ENCODE measurements around the gene KRAS. TPM values are rescaled to one million over a fixed set of nuclear protein-coding genes. Genes with fewer than 3 reads are reported as not detected.
"Not testable (repeated sequence)": the region's sequence is repeated elsewhere in the genome, so short reads cannot be mapped to it uniquely, and the experiment has no call there.

KRAS gene
- total RNA-seq (2014; rRNA removed; shearing (Covaris generic)) (12.0 and 14.2 TPM in 2 replicates), polyA plus RNA-seq (2016; fragmentation: Nextera tagmentation; extraction: Ambion mirVana) (44.6 and 46.5 TPM in 2 replicates)

DNA sequence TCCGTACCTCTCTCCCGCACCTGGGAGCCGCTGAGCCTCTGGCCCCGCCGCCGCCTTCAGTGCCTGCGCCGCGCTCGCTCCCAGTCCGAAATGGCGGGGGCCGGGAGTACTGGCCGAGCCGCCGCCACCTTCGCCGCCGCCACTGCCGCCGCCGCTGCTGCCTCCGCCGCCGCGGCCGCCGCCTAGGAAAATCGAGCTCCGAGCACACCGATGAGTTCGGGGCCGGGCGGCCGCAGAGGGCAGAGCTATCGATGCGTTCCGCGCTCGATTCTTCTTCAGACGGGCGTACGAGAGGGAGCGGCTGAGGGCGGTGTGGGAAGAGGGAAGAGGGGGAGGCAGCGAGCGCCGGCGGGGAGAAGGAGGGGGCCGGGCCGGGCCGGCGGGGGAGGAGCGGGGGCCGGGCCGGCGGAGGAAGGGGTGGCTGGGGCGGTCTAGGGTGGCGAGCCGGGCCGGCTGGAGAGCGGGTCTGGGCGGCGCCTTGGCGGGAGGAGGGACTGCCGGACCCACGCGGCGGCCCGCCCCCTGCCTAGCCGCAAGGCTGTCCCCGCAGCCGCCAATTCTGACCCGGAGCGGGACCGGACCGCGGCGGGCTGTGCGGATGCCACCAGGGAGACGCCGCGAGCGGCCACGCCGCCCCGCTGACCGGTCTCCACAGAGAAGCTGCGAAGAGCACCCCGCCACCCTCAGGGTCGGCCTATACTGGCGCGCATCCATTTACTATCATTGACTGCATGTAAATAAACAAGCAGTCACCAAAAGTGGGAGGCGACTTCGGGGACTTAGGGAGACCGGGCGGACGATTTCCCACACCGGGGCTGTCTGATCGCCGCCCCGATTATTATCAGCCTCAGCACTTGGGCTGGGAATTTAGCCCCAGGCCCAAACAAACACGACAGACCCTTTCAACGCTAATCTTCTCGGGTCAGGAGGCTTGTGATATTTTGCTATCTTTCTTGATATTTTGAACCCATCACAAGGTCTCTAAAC, at the start of gene KRAS:
Gene KRAS (minus strand): TSS at position 186 of the 987 bp plus-strand sequence.
- Histone ChIP-seq H3K27me3 (replicated peaks; ENCODE audit: insufficient read depth) (no peaks in the 10 kb centered on the region), H3F3A (ENCODE audit: insufficient read depth) (peaks cover 9% of the 10 kb centered on the region; the same call in 1 of the 2 replicates), H3K9me3 (ENCODE audit: low read depth) (no peaks in the 10 kb centered on the region), H3K9ac (peak within 1 kb of the TSS; percentile 86), H3K4me2 (ENCODE audit: unreplicated experiment) (peak within 1 kb of the TSS; percentile 82), H3K4me3 (peak within 1 kb of the TSS; percentile 83), H3K36me3 (ENCODE audit: low read depth) (no peaks in the 10 kb centered on the region), H3K27ac (peak within 1 kb of the TSS; percentile 60), H3K79me2 (ENCODE audit: insufficient read depth) (peaks cover 42% of the 10 kb centered on the region), H3K9me2 (ENCODE audit: insufficient read depth) (no peaks in the 10 kb centered on the region), H2AFZ (peak within 1 kb of the TSS; percentile 83), H3K4me1 (ENCODE audit: insufficient read depth) (0 out of 2 replicates have a peak, but pooled peaks cover 6% of the 10 kb centered on the region), H4K20me1 (ENCODE audit: insufficient read depth) (no peaks in the 10 kb centered on the region)
- 1% methylated on average over 73 to 77 of the region's 105 CpGs for WGBS, 2 experiments (ENCODE audit: low coverage in 1 of 2, low lambda C conversion rate in 2 of 2, missing lambda C conversion rate in 2 of 2)
- DNase-seq: peak; percentile 99
- no peak for TF ChIP-seq EZH2 (IDR thresholded peaks at IDR 0.05; ENCODE audit: insufficient read depth, poor library complexity, severe bottlenecking)
- TF ChIP-seq EZH2phosphoT487 (IDR thresholded peaks at IDR 0.05; ENCODE audit: insufficient read depth, low read depth): no peak
- in situ Hi-C loops (cut with MboI): no loop called here

DNA sequence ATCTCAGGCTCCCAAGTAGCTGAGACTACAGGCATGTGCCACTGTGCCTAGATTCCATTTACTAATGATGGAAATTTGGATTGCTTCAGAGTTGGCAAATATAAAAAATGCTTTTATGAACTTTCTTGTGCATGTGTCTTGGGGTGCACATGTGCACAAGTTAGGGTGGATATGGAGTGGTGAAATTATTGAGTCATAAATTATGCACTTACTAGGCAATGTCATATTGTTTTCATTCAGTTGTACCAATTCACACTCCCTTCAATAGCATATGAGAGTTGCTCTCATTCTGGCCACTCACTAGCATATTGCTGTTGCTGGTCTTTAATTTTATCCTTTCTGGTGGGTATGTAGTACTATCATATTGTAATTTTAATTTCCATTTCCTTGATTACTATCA, 45.7 kb upstream of the KRAS start:
- in situ Hi-C loops (cut with MboI): no loop called here

GRCh38 chr12:25295361-25295760, 44.6 kb upstream of the KRAS start:
- Histone ChIP-seq H2AFZ (peak overlapping the region; percentile 73), H3K9me3 (ENCODE audit: low read depth) (no peaks in the 10 kb centered on the region), H3K79me2 (ENCODE audit: insufficient read depth) (no peaks in the 10 kb centered on the region), H3K9me2 (ENCODE audit: insufficient read depth) (no peaks in the 10 kb centered on the region), H3K4me2 (ENCODE audit: unreplicated experiment) (peak overlapping the region; percentile 27), H4K20me1 (ENCODE audit: insufficient read depth) (no peaks in the 10 kb centered on the region), H3K27ac (no peak overlapping the region), H3F3A (ENCODE audit: insufficient read depth) (no peaks in the 10 kb centered on the region), H3K9ac (no peak overlapping the region), H3K36me3 (ENCODE audit: low read depth) (no peaks in the 10 kb centered on the region), H3K4me1 (ENCODE audit: insufficient read depth) (no peaks in the 10 kb centered on the region; the same call in 1 of the 2 replicates), H3K27me3 (replicated peaks; ENCODE audit: insufficient read depth) (no peaks in the 10 kb centered on the region), H3K4me3 (no peak overlapping the region)
- peak; percentile 52 for DNase-seq
- 51 to 55% methylated on average over 2 of the region's 2 CpGs for WGBS, 2 experiments (ENCODE audit: low coverage in 1 of 2, low lambda C conversion rate in 2 of 2, missing lambda C conversion rate in 2 of 2)
- no peak for TF ChIP-seq EZH2phosphoT487 (IDR thresholded peaks at IDR 0.05; ENCODE audit: insufficient read depth, low read depth)
- TF ChIP-seq EZH2 (IDR thresholded peaks at IDR 0.05; ENCODE audit: insufficient read depth, poor library complexity, severe bottlenecking): no peak
- in situ Hi-C loops (cut with MboI): no loop called here

More for the DNA sequence above, 45.7 kb upstream of the KRAS start:
- Histone ChIP-seq H4K20me1 (ENCODE audit: insufficient read depth) (no peaks in the 10 kb centered on the region), H3K36me3 (ENCODE audit: low read depth) (no peaks in the 10 kb centered on the region), H3K4me3 (no peak overlapping the region), H3K4me2 (ENCODE audit: unreplicated experiment) (no peak overlapping the region), H3K9ac (no peak overlapping the region), H3K9me2 (ENCODE audit: insufficient read depth) (no peaks in the 10 kb centered on the region), H3K4me1 (ENCODE audit: insufficient read depth) (no peaks in the 10 kb centered on the region; the same call in 1 of the 2 replicates), H3K27me3 (replicated peaks; ENCODE audit: insufficient read depth) (no peaks in the 10 kb centered on the region), H3K9me3 (ENCODE audit: low read depth) (no peaks in the 10 kb centered on the region), H2AFZ (no peak overlapping the region), H3F3A (ENCODE audit: insufficient read depth) (no peaks in the 10 kb centered on the region), H3K79me2 (ENCODE audit: insufficient read depth) (no peaks in the 10 kb centered on the region), H3K27ac (no peak overlapping the region)
- TF ChIP-seq EZH2phosphoT487 (IDR thresholded peaks at IDR 0.05; ENCODE audit: insufficient read depth, low read depth) (no peak), EZH2 (IDR thresholded peaks at IDR 0.05; ENCODE audit: insufficient read depth, poor library complexity, severe bottlenecking) (no peak)
- DNase-seq: no peak

DNA sequence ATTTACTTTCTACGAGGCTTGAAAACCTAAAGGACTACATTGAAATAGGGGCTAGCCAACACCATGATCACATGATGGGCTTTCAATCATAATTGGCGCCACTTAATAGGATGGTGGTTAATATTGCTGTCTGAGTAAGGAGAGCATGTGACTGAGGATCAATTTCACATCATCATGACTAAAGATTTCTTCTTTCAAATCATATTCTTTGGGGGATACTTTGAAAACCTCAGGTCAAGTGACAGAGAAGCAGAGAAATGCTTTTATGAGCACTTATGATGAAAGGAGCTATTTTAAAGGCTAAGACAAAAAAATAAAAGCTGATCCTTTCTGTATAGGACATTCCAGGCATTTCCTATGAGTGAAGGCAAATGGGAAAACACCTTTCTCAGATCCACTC, 42.9 kb upstream of the KRAS start:
- WGBS, 2 experiments (ENCODE audit: low coverage in 1 of 2, low lambda C conversion rate in 2 of 2, missing lambda C conversion rate in 2 of 2): 77 to 92% methylated on average over 2 of the region's 2 CpGs
- no peak overlapping the region for H3K9ac ChIP-seq
- no peak overlapping the region for H3K27ac ChIP-seq
- in situ Hi-C loops (cut with MboI): no loop called here
- H3F3A ChIP-seq (ENCODE audit: insufficient read depth): no peaks in the 10 kb centered on the region
- no peak for DNase-seq
- no peaks in the 10 kb centered on the region for H4K20me1 ChIP-seq (ENCODE audit: insufficient read depth)
- H3K9me3 ChIP-seq (ENCODE audit: low read depth): no peaks in the 10 kb centered on the region
- TF ChIP-seq EZH2 (IDR thresholded peaks at IDR 0.05; ENCODE audit: insufficient read depth, poor library complexity, severe bottlenecking): no peak
- no peak for TF ChIP-seq EZH2phosphoT487 (IDR thresholded peaks at IDR 0.05; ENCODE audit: insufficient read depth, low read depth)
- no peak overlapping the region for H3K4me2 ChIP-seq (ENCODE audit: unreplicated experiment)
- no peaks in the 10 kb centered on the region; the same call in 1 of the 2 replicates for H3K4me1 ChIP-seq (ENCODE audit: insufficient read depth)
- no peaks in the 10 kb centered on the region for H3K9me2 ChIP-seq (ENCODE audit: insufficient read depth)
- no peaks in the 10 kb centered on the region for H3K27me3 ChIP-seq (replicated peaks; ENCODE audit: insufficient read depth)
- no peaks in the 10 kb centered on the region for H3K36me3 ChIP-seq (ENCODE audit: low read depth)
- no peaks in the 10 kb centered on the region for H3K79me2 ChIP-seq (ENCODE audit: insufficient read depth)
- no peak overlapping the region for H3K4me3 ChIP-seq
- no peak overlapping the region for H2AFZ ChIP-seq

DNA sequence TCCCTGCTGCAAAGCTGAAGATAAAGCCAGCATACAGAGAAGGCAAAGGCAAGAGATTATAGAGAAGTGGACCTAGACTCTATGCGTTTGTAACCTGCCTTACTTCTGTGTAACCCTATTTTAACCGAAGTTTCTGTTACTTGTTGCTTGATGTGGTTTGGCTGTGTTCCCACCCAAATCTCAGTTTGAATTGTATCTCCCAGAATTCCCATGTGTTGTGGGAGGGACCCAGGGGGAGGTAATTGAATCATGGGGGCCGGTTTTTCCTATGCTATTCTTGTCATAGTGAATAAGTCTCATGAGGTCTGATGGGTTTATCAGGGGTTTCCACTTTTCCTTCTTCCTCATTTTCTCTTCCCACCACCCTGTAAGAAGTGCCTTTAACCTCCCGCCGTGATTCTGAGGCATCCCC, 42.1 kb upstream of the KRAS start:
- H3K9me3 ChIP-seq (ENCODE audit: low read depth); H3F3A ChIP-seq (ENCODE audit: insufficient read depth); H3K4me2 ChIP-seq (ENCODE audit: unreplicated experiment); H3K27ac ChIP-seq; DNase-seq; H3K9me2 ChIP-seq (ENCODE audit: insufficient read depth); H3K27me3 ChIP-seq (replicated peaks; ENCODE audit: insufficient read depth); H3K36me3 ChIP-seq (ENCODE audit: low read depth); in situ Hi-C loops (cut with MboI); H3K9ac ChIP-seq; H3K4me1 ChIP-seq (ENCODE audit: insufficient read depth); H3K4me3 ChIP-seq; H3K79me2 ChIP-seq (ENCODE audit: insufficient read depth); H2AFZ ChIP-seq; H4K20me1 ChIP-seq (ENCODE audit: insufficient read depth): not testable (repeated sequence)
- WGBS, 2 experiments (ENCODE audit: low coverage in 1 of 2, low lambda C conversion rate in 2 of 2, missing lambda C conversion rate in 2 of 2): 78 to 83% methylated on average over 5 of the region's 5 CpGs

Measured in GM23248 (cell line).